HepG2 (cell line): Measurements from ENCODE around the gene ZNF512B. TPM values are rescaled to one million over a fixed set of nuclear protein-coding genes. Genes with fewer than 3 reads are reported as not detected.

Source experiments
- ATAC-seq: fragments of 200-7000 bp; cut with Tn5 transposase; 3 replicates; pipeline ENCODE4 v1.9.1; 2020; ENCODE audit warnings: mild to moderate bottlenecking, moderate library complexity
- BruUV-seq: library from RNA; stranded (reverse); fragments of 400-500 nt; replicated peaks from 2 replicates; lab custom pipeline; 2021; lab: Mats Ljungman, UMichigan
- CTCF ChIA-PET: fragments of 300-600 bp; formaldehyde crosslinking; extraction: SDS; loops from one replicate; lab custom pipeline; 2021; ENCODE audit warnings: low total read pairs, inconsistent platforms, low intra/inter-chr PET ratio; lab: Yijun Ruan, JAX
- POLR2A ChIA-PET: fragments of 350-600 bp; sonication (Branson Sonifier 250); formaldehyde crosslinking; loops from one replicate; lab custom pipeline; 2020; ENCODE audit warnings: antibody characterized with exemption, inconsistent platforms; lab: Yijun Ruan, JAX
- DNase-seq: peaks from one replicate; pipeline ENCODE4 v3.0.0-alpha.2; 2015; ENCODE audit warnings: low spot score
- FAIRE-seq: peaks from 3 replicates; lab custom pipeline; 2011; peaks lifted over from hg19 to GRCh38; lab: Jason Lieb, UNC
- H2AFZ ChIP-seq: one replicate; pipeline ENCODE4 v1.6.1; 2011; ENCODE audit warnings: low read length, inconsistent platforms
- H3K27ac ChIP-seq: fragments of 300-600 bp; 3 replicates; pipeline ENCODE4 v1.8.0; 2011; ENCODE audit warnings: mixed run types, mild to moderate bottlenecking, mixed read lengths, low read length, inconsistent platforms; ENCODE audit not compliant: insufficient read depth; ENCODE audit errors: extremely low read length
- H3K27me3 ChIP-seq, 2 experiments: fragments of 200-600 bp in 1 of 2; 2 replicates in 1 of 2; 3 replicates in 1 of 2; pipeline versions ENCODE4 v1.6.0 to v1.8.0; 2011; ENCODE audit warnings: low read length in 2 of 2, mild to moderate bottlenecking in 2 of 2, moderate library complexity in 2 of 2, inconsistent platforms in 1 of 2; ENCODE audit not compliant: insufficient read depth in 2 of 2, control insufficient read depth in 1 of 2
- H3K36me3 ChIP-seq, 2 experiments: fragments of 200-600 bp in 1 of 2; replicated peaks in 1 of 2; 2 replicates in 1 of 2; 3 replicates in 1 of 2; pipeline versions ENCODE4 v1.5.1 to v1.8.0; 2011; ENCODE audit warnings: low read length in 2 of 2, inconsistent platforms in 1 of 2; ENCODE audit not compliant: insufficient read depth in 2 of 2, control insufficient read depth in 1 of 2
- H3K4me1 ChIP-seq: 2 replicates; pipeline ENCODE4 v1.5.1; 2012; ENCODE audit warnings: low read length, inconsistent platforms; ENCODE audit not compliant: insufficient read depth
- H3K4me2 ChIP-seq: 2 replicates; pipeline ENCODE4 v1.6.0; 2011; ENCODE audit warnings: low read depth, low read length, inconsistent platforms
- H3K4me3 ChIP-seq, 3 experiments: fragments of 200-600 bp in 1 of 3; sonication (generic), shearing (Covaris generic) in 1 of 3; replicated peaks in 1 of 3; 2 replicates each; pipeline ENCODE4 v1.5.1; 2011 to 2016; ENCODE audit warnings: low read length in 3 of 3, inconsistent platforms in 2 of 3, low read depth in 2 of 3, mild to moderate bottlenecking in 2 of 3, control low read depth in 1 of 3, mixed read lengths in 1 of 3; ENCODE audit not compliant: insufficient read depth in 1 of 3
- H3K79me2 ChIP-seq: one replicate; pipeline ENCODE4 v1.6.1; 2011; ENCODE audit warnings: low read length, inconsistent platforms; ENCODE audit not compliant: insufficient read depth
- H3K9ac ChIP-seq: 2 replicates; pipeline ENCODE4 v1.6.0; 2011; ENCODE audit warnings: mild to moderate bottlenecking, low read depth, low read length, inconsistent platforms; ENCODE audit not compliant: insufficient read depth
- H3K9me3 ChIP-seq: 2 replicates; pipeline ENCODE4 v1.5.1; 2012; ENCODE audit warnings: mild to moderate bottlenecking, low read length
- H4K20me1 ChIP-seq: 2 replicates; pipeline ENCODE4 v1.6.0; 2011; ENCODE audit warnings: inconsistent platforms, mild to moderate bottlenecking, low read length, moderate library complexity; ENCODE audit not compliant: insufficient read depth
- GABPB1 ChIP-seq: IDR thresholded peaks from 2 replicates; pipeline ENCODE4 v1.6.1; 2016; ENCODE audit warnings: mild to moderate bottlenecking, missing genetic modification reagents, moderate library complexity, missing compliant biosample characterization
- HNRNPK ChIP-seq: fragments of 200-400 bp; formaldehyde crosslinking; IDR thresholded peaks from 2 replicates; pipeline ENCODE4 v1.6.1; 2018; ENCODE audit warnings: low read length, low read depth, moderate library complexity, mild to moderate bottlenecking; ENCODE audit not compliant: poor library complexity, severe bottlenecking
- MAFG ChIP-seq: sonication (generic); formaldehyde crosslinking; IDR thresholded peaks from 2 replicates; pipeline ENCODE4 v1.5.1; 2020; ENCODE audit warnings: mild to moderate bottlenecking, missing genetic modification reagents
- PCBP1 ChIP-seq: fragments of 200-400 bp; formaldehyde crosslinking; IDR thresholded peaks from 2 replicates; pipeline ENCODE4 v1.6.1; 2017; ENCODE audit warnings: mild to moderate bottlenecking, low read depth, low read length, borderline replicate concordance
- POLR2A ChIP-seq, 2 experiments: IDR thresholded peaks; 2 replicates each; pipeline ENCODE4 v1.6.1; 2011; ENCODE audit warnings: low read depth in 2 of 2, low read length in 2 of 2, mild to moderate bottlenecking in 1 of 2, moderate library complexity in 1 of 2; ENCODE audit not compliant: insufficient read depth in 1 of 2
- POLR2AphosphoS2 ChIP-seq: IDR thresholded peaks from 2 replicates; pipeline ENCODE4 v1.6.1; 2011; ENCODE audit warnings: low read depth, low read length, improper control_type of control experiment
- POLR2AphosphoS5 ChIP-seq: IDR thresholded peaks from 2 replicates; pipeline ENCODE4 v1.6.1; 2012; ENCODE audit warnings: low read depth, low read length
- POLR2G ChIP-seq: fragments of 200-400 bp; formaldehyde crosslinking; IDR thresholded peaks from 2 replicates; pipeline ENCODE4 v1.6.1; 2018; ENCODE audit warnings: mild to moderate bottlenecking, low read depth, low read length, moderate library complexity
- SMYD3 ChIP-seq: sonication (generic); formaldehyde crosslinking; IDR thresholded peaks from 2 replicates; pipeline ENCODE4 v1.8.1; 2023; ENCODE audit warnings: mild to moderate bottlenecking, missing genetic modification reagents
- YEATS2 ChIP-seq: sonication (generic); formaldehyde crosslinking; IDR thresholded peaks from 2 replicates; pipeline ENCODE4 v1.4.0; 2020; ENCODE audit warnings: missing genetic modification reagents, borderline replicate concordance
- ZBTB33 ChIP-seq: sonication (generic); formaldehyde crosslinking; IDR thresholded peaks from 2 replicates; pipeline ENCODE4 v1.4.0; 2020; ENCODE audit warnings: missing genetic modification reagents
- ZBTB38 ChIP-seq: sonication (generic); formaldehyde crosslinking; IDR thresholded peaks from 2 replicates; pipeline ENCODE4 v1.5.1; 2020; ENCODE audit warnings: mild to moderate bottlenecking, missing genetic modification reagents
- ZHX1 ChIP-seq: sonication (generic); formaldehyde crosslinking; IDR thresholded peaks from 2 replicates; pipeline ENCODE4 v1.8.1; 2022; ENCODE audit warnings: low read depth, mild to moderate bottlenecking, missing genetic modification reagents
- ZKSCAN8 ChIP-seq: IDR thresholded peaks from 2 replicates; pipeline ENCODE4 v1.6.1; 2016; ENCODE audit warnings: borderline replicate concordance, missing genetic modification reagents, missing compliant biosample characterization
- ZNF607 ChIP-seq: sonication (generic); formaldehyde crosslinking; IDR thresholded peaks from 2 replicates; pipeline ENCODE4 v1.5.1; 2020; ENCODE audit warnings: missing genetic modification reagents, mild to moderate bottlenecking, borderline replicate concordance
- ZNF841 ChIP-seq: sonication (generic); formaldehyde crosslinking; IDR thresholded peaks from 2 replicates; pipeline ENCODE4 v1.8.1; 2023; ENCODE audit warnings: missing genetic modification reagents, borderline replicate concordance
- WGBS: methylation state at CpG from one replicate; pipeline ENCODE4 v1.1.6; 2017; ENCODE audit warnings: low lambda C conversion rate; 5-methylcytosine and 5-hydroxymethylcytosine counted together
- in situ Hi-C: cut with HindIII; loops from 2 replicates; pipeline ENCODE4 v1.10.0; 2017; ENCODE audit warnings: low pct_unique_long_range_greater_than_20kb; ENCODE audit not compliant: extremely low pct_ligation_motif_present
- intact Hi-C: fragments of 100-400 bp; cut with micrococcal nuclease; formaldehyde crosslinking; loops from one replicate; pipeline ENCODE4 v1.10.0; 2022; ENCODE audit not compliant: unreplicated experiment
- polyA plus RNA-seq, 8 experiments: library from polyadenylated mRNA; depleted of rRNA in 3 of 8; stranded (reverse) in 7 of 8; unstranded in 1 of 8; fragments of >200 nt; fragmentation: Illumina TruSeq in 4 of 8; extraction: Trizol in 4 of 8; gene quantifications; 2 replicates each; pipeline versions ENCODE4 v1.2.1 to v1.2.3, GENCODE V29; 2011 to 2016; ENCODE audit warnings: low read depth in 4 of 8, missing spikeins in 1 of 8, mixed read lengths in 1 of 8; ENCODE audit not compliant: insufficient read depth in 1 of 8
- total RNA-seq, 5 experiments: library from RNA; depleted of rRNA; stranded (reverse); fragments of >200 nt; fragmentation: Illumina TruSeq; extraction: Trizol; gene quantifications; 2 replicates each; pipeline ENCODE4 v1.2.3, GENCODE V29; 2016; ENCODE audit warnings: low read depth in 1 of 5

Gene ZNF512B
- total and polyA plus RNA-seq, 2 of the 13 experiments (the other 11 are each of a cell fraction or from before 2014, with no cell fraction given): 11.5 to 30.6 TPM

GRCh38 chr20:63942969-63943807 is 26.5 kb downstream of the ZNF512B start (continued):
- TF ChIP-seq SMYD3 (CRISPR knock-in tag) (no peak), GABPB1 (CRISPR knock-in tag) (peak; percentile 25; the same call in 1 of the 2 replicates), MAFG (CRISPR knock-in tag) (no peak), ZHX1 (CRISPR knock-in tag) (no peak), POLR2AphosphoS2 (peak; percentile 18; the same call in 1 of the 2 replicates), ZNF607 (CRISPR knock-in tag) (no peak)

- H3K79me2 ChIP-seq: peaks cover 13% of the 10 kb centered on the region
- no peak for DNase-seq
- H3K9ac ChIP-seq: no peak overlapping the region
- intact Hi-C loops (no loop called here), in situ Hi-C loops (no loop called here)
- WGBS: 96% methylated on average over 30 of the region's 30 CpGs
- no peaks in the 10 kb centered on the region for H3K9me3 ChIP-seq
- TF ChIP-seq ZKSCAN8 (CRISPR knock-in tag) (no peak), YEATS2 (no peak), POLR2G (0 out of 2 replicates have a peak, but pooled peaks have one; percentile 3), ZNF841 (no peak), POLR2AphosphoS5 (0 out of 2 replicates have a peak, but pooled peaks have one; percentile 2), HNRNPK (peak; percentile 76), ZBTB33 (CRISPR knock-in tag) (peak; percentile 95), POLR2A (IDR thresholded peaks at IDR 0.05; ENCODE audit: insufficient read depth in 1 of 2, low read depth in 2 of 2, low read length in 2 of 2) (peak in 1 of 2 experiments; percentile 23; a peak in 2 of 4 replicates), PCBP1 (peak; percentile 75; the same call in 1 of the 2 replicates), ZBTB38 (peak; percentile 52; the same call in 1 of the 2 replicates)
- no peak overlapping the region for H3K4me3 ChIP-seq
- ChIA-PET CTCF (no interaction called here), POLR2A (interaction anchor here (1.8 kb wide), 1 partner anchor 15 kb away, joined by 11 read pairs; the partner anchor contains the start of gene UCKL1)
- no peak overlapping the region for H2AFZ ChIP-seq
- BruUV-seq: no TSS peak
- H3K27ac ChIP-seq: peak overlapping the region; percentile 11
- FAIRE-seq: no peak
- H4K20me1 ChIP-seq: peaks cover 38% of the 10 kb centered on the region; the same call in 1 of the 2 replicates
- peaks cover 50 to 78% of the 10 kb centered on the region in 2 experiments for H3K36me3 ChIP-seq
- H3K4me2 ChIP-seq: no peak overlapping the region
- H3K4me1 ChIP-seq: no peaks in the 10 kb centered on the region
- no peak; the same call in 2 of the 3 replicates for ATAC-seq
- no peaks in the 10 kb centered on the region for H3K27me3 ChIP-seq
Observed at GRCh38 chr20:63942250-63942951, 27.3 kb downstream of the ZNF512B start.
